ENCODE measurements around the gene TMEM229B. TPM values are rescaled to one million over a fixed set of nuclear protein-coding genes. Genes with fewer than 3 reads are reported as not detected.

The TMEM229B gene
- 10 to 100 TPM; 24.0 to 38.9 TPM for total RNA-seq

DNA sequence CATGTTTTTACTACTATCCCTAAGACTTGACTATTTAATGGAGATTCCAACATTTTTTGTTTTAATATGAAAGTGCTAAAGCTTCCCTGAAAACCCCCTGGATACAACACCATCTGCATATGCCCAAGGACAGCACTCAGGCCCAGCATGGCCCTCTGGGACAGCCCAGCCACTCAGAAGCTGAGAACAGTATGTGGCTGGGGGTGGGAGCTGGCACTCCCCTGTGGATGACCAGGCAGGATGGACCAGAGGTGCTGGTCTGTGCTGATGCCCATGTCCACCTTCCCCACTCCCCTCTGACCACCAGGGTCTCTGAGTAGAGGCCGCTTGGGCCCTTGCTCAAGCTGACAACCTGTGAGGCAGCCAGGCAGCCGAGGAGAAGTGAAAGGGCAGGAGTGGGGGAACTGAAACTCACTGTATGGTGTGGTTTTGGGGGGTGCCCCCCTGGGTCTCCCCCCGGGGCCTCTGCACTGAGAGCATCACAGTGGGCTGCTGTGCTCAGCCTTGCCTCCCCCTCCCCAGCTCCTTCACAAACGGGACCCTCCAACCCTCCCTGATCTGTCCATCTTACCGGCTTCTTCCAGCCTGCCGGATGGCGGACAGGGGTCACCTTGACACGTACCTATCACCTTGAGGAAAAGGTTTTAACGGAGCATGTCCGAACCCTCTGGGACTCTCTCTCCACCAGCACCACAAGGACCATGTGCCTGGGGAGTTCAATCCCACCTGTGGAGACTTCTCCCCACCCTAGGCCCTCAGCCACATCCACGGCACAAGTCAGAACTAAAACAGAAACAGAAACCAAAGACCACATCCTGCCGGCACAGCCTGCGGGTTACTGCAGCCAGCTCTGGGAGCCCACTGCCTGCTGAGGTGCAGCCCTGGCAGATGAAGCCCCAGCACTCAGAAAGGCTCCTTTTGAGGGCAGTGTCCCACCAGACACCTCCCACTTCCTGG is at the start of gene TMEM229B:
Gene TMEM229B, minus strand, starts transcription at position 785 of the 957 bp plus-strand sequence. CDS start 14,798 bp downstream, outside the sequence.

DNA sequence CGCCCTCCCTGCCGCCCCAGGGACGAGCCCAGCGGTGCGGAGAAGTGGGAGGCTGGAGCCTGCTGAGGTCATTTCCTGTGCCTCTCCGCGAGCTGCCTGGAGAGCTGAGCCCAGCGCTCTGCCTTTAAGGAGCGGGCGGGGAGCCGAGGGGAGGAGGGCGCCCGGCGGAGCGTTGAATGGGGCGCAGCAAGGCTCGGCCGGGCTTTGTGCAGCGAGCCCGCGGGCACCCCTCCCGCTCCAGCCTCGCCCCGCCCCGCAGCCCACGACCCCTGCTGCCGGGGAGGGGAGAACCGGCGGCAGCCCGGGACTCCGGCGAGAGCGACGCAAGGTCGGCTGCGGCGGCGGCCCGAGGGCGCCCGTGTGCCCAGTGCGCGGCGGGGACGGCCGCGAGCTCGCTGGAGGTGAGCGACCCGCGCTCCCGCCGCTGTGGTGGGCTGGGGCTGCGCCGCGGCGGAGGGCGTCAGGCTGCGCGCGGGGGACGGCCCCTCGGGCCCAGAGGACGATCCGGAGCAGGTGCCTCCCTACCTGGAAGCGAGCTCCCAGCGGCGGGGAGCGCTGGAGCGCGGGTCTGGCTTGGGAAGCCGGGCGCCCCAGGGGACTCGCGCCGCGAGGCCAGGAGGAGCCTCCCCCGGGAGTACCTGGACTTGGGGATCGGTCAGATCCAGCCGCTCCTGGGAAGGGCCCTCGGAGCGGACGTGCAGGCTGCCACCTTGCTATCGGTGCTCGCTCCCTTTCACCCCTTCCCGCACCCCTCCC is 44.7 kb upstream of the TMEM229B start, which contains the start of gene PLEKHH1:
Gene PLEKHH1, plus strand, starts transcription at position 293 of the 756 bp plus-strand sequence. CDS start 8,578 bp downstream, outside the sequence.

Small RNA genes within 50 kb of the gene (small RNA-seq; reads per million reads assigned to genes)
- 0 reads per million in 2 donors for gene MIR5694

Other genes starting within 250 kb of the TMEM229B start
- gene PALS1, start 247.3 kb downstream of the TMEM229B start, total RNA-seq = 10 to 100 TPM; 17.9 to 21.0 TPM
- 100 to 1,000 TPM; 162 to 171 TPM for gene ATP6V1D, start 128.9 kb downstream of the TMEM229B start, total RNA-seq
- 100 to 1,000 TPM; 158 to 263 TPM for gene EIF2S1, start 128.4 kb downstream of the TMEM229B start, total RNA-seq
- under 1 TPM; 0.34 to 0.67 TPM for gene PLEK2, start 76.6 kb downstream of the TMEM229B start, total RNA-seq
- gene PLEKHH1, start 44.6 kb upstream of the TMEM229B start, total RNA-seq = 10 to 100 TPM; 33.0 to 53.3 TPM
- 10 to 100 TPM; 24.1 to 32.6 TPM for gene PIGH, start 111.5 kb upstream of the TMEM229B start, total RNA-seq
- gene ARG2, start 131.2 kb upstream of the TMEM229B start, total RNA-seq = 10 to 100 TPM in 1 of 2 donors, 1 to 10 TPM in 1; 9.3 to 18.0 TPM
- 10 to 100 TPM; 36.5 to 39.3 TPM for gene VTI1B, start 185.9 kb upstream of the TMEM229B start, total RNA-seq
- gene RDH11, start 207.0 kb upstream of the TMEM229B start, total RNA-seq = 100 to 1,000 TPM; 174 to 281 TPM
- 1 to 10 TPM in 1 of 2 donors, not detected in 1; 1.4 TPM for gene RDH12, start 213.2 kb upstream of the TMEM229B start, total RNA-seq

Measured in melanocyte of skin (primary cell).